HCT116 (cell line): Measurements from ENCODE around the gene AP3B1. TPM values are rescaled to one million over a fixed set of nuclear protein-coding genes. Genes with fewer than 3 reads are reported as not detected.

Experiments
- ATAC-seq: fragments of 200-7000 bp; cut with Tn5 transposase; 2 replicates; pipeline ENCODE4 v1.9.1; 2020; ENCODE audit warnings: mild to moderate bottlenecking, moderate library complexity
- BruUV-seq: library from RNA; stranded (reverse); fragments of 400-500 nt; replicated peaks from 2 replicates; lab custom pipeline; 2021; lab: Mats Ljungman, UMichigan
- CTCF ChIA-PET: fragments of 300-600 bp; sonication (Branson Sonifier 250); formaldehyde crosslinking; loops from one replicate; lab custom pipeline; 2021; ENCODE audit warnings: antibody characterized with exemption; lab: Charles Lee
- POLR2A ChIA-PET: fragments of 300-600, 350-600 bp; sonication (Branson Sonifier 250); formaldehyde crosslinking; loops from one replicate; lab custom pipeline; 2021; ENCODE audit warnings: antibody characterized with exemption; lab: Charles Lee
- RAD21 ChIA-PET, 2 experiments: fragments of 300-600 bp; sonication (Branson Sonifier 250); formaldehyde crosslinking; loops; one replicate each; lab custom pipeline; 2023; ENCODE audit warnings: low total read pairs in 2 of 2; ENCODE audit not compliant: uncharacterized antibody in 2 of 2, unreplicated experiment in 2 of 2, low non-redundant PET in 1 of 2; lab: Charles Lee
- DNase-seq: peaks from one replicate; pipeline ENCODE4 v3.0.0-alpha.2; 2010; ENCODE audit warnings: low read depth, low spot score
- H2AFZ ChIP-seq: fragments of 200-600 bp; shearing (Covaris generic), sonication (generic); 2 replicates; pipeline ENCODE4 v1.6.1; 2017; ENCODE audit warnings: low read depth, mixed run types, mixed read lengths, antibody characterized with exemption, low read length; ENCODE audit not compliant: poor library complexity, severe bottlenecking
- H3K27ac ChIP-seq: 2 replicates; pipeline ENCODE4 v1.5.1; 2012; ENCODE audit warnings: low read depth, low read length
- H3K27me3 ChIP-seq: fragments of 200-600 bp; sonication (generic); 2 replicates; pipeline ENCODE4 v1.6.1; 2016; ENCODE audit warnings: mixed run types, low read length, mixed read lengths; ENCODE audit not compliant: insufficient read depth
- H3K36me3 ChIP-seq, 2 experiments: fragments of 200-500 bp in 1 of 2; fragments of 200-600 bp in 1 of 2; sonication (Bioruptor generic) in 1 of 2; sonication (generic) in 1 of 2; 2 replicates each; pipeline versions ENCODE4 v1.5.1 to v1.6.1; 2014 to 2016; ENCODE audit warnings: low read length in 2 of 2, inconsistent platforms in 1 of 2, mixed read lengths in 1 of 2, mixed run types in 1 of 2; ENCODE audit not compliant: insufficient read depth in 2 of 2, control insufficient read depth in 1 of 2
- H3K4me1 ChIP-seq, 2 experiments: fragments of 200-600 bp in 1 of 2; sonication (generic) in 1 of 2; 2 replicates each; pipeline versions ENCODE4 v1.5.1 to v1.6.1; 2012 to 2017; ENCODE audit warnings: low read length in 2 of 2, inconsistent platforms in 1 of 2, mild to moderate bottlenecking in 1 of 2, mixed read lengths in 1 of 2, mixed run types in 1 of 2, moderate library complexity in 1 of 2; ENCODE audit not compliant: insufficient read depth in 2 of 2, control insufficient read depth in 1 of 2
- H3K4me2 ChIP-seq: fragments of 200-600 bp; sonication (generic); 2 replicates; pipeline ENCODE4 v1.6.1; 2017; ENCODE audit warnings: mixed run types, low read length, mixed read lengths
- H3K4me3 ChIP-seq, 2 experiments: fragments of 200-600 bp in 1 of 2; sonication (generic) in 1 of 2; replicated peaks in 1 of 2; 2 replicates each; pipeline ENCODE4 v1.5.1; 2011 to 2016; ENCODE audit warnings: low read length in 2 of 2, control low read depth in 1 of 2, low read depth in 1 of 2, mild to moderate bottlenecking in 1 of 2, mixed read lengths in 1 of 2, mixed run types in 1 of 2
- H3K79me2 ChIP-seq: fragments of 200-600 bp; sonication (generic); 2 replicates; pipeline ENCODE4 v1.6.1; 2017; ENCODE audit warnings: mild to moderate bottlenecking, mixed run types, low read length, moderate library complexity, mixed read lengths; ENCODE audit not compliant: insufficient read depth
- H3K9ac ChIP-seq: fragments of 200-600 bp; sonication (generic); 2 replicates; pipeline ENCODE4 v1.6.1; 2016; ENCODE audit warnings: low read length, mixed read lengths
- H3K9me2 ChIP-seq: fragments of 200-600 bp; sonication (generic), shearing (Covaris generic); 2 replicates; pipeline ENCODE4 v1.6.1; 2017; ENCODE audit warnings: mixed run types, mild to moderate bottlenecking, moderate library complexity; ENCODE audit not compliant: insufficient read depth
- H3K9me3 ChIP-seq, 2 experiments: fragments of 200-500 bp in 1 of 2; fragments of 200-600 bp in 1 of 2; sonication (Bioruptor generic) in 1 of 2; sonication (generic) in 1 of 2; 2 replicates each; pipeline ENCODE4 v1.6.1; 2014 to 2017; ENCODE audit warnings: low read length in 2 of 2, mixed read lengths in 2 of 2, inconsistent platforms in 1 of 2, low read depth in 1 of 2, mild to moderate bottlenecking in 1 of 2, mixed run types in 1 of 2, moderate library complexity in 1 of 2; ENCODE audit not compliant: control insufficient read depth in 1 of 2, insufficient read depth in 1 of 2
- H4K20me1 ChIP-seq: fragments of 200-600 bp; sonication (generic), shearing (Covaris generic); 2 replicates; pipeline ENCODE4 v1.6.1; 2017; ENCODE audit warnings: mixed run types, mild to moderate bottlenecking, moderate library complexity; ENCODE audit not compliant: insufficient read depth
- CEBPB ChIP-seq: IDR thresholded peaks from 2 replicates; pipeline ENCODE4 v1.6.1; 2012; ENCODE audit warnings: low read depth
- EGR1 ChIP-seq: IDR thresholded peaks from 2 replicates; pipeline ENCODE4 v1.6.1; 2012; ENCODE audit warnings: low read depth
- ELF1 ChIP-seq: IDR thresholded peaks from 2 replicates; pipeline ENCODE4 v1.6.1; 2012; ENCODE audit warnings: low read depth, borderline replicate concordance
- EZH2 ChIP-seq: fragments of 200-600 bp; sonication (generic); IDR thresholded peaks from 2 replicates; pipeline ENCODE4 v1.6.1; 2017; ENCODE audit warnings: antibody characterized with exemption, mixed run types
- POLR2A ChIP-seq: IDR thresholded peaks from 2 replicates; pipeline ENCODE4 v1.7.0; 2011; ENCODE audit warnings: borderline replicate concordance; ENCODE audit not compliant: insufficient read depth, insufficient read length; ENCODE audit errors: extremely low read depth
- POLR2AphosphoS5 ChIP-seq: IDR thresholded peaks from 2 replicates; pipeline ENCODE4 v1.6.1; 2011; ENCODE audit warnings: mild to moderate bottlenecking, low read depth, low read length, moderate library complexity
- RAD21 ChIP-seq: IDR thresholded peaks from 2 replicates; pipeline ENCODE4 v1.6.1; 2012; ENCODE audit warnings: low read depth, mild to moderate bottlenecking
- SIN3A ChIP-seq: IDR thresholded peaks from 2 replicates; pipeline ENCODE4 v1.6.1; 2012; ENCODE audit warnings: low read depth
- SP1 ChIP-seq: IDR thresholded peaks from 2 replicates; pipeline ENCODE4 v1.6.1; 2012; ENCODE audit warnings: low read depth
- SRF ChIP-seq: IDR thresholded peaks from 2 replicates; pipeline ENCODE4 v1.6.1; 2012; ENCODE audit warnings: low read depth
- TCF7L2 ChIP-seq: IDR thresholded peaks from 2 replicates; pipeline ENCODE4 v1.7.0; 2011; ENCODE audit warnings: borderline replicate concordance, inconsistent platforms; ENCODE audit not compliant: insufficient read depth, insufficient read length; ENCODE audit errors: extremely low read depth
- YY1 ChIP-seq: IDR thresholded peaks from 2 replicates; pipeline ENCODE4 v1.6.1; 2011; ENCODE audit warnings: low read length, low read depth, moderate library complexity, mild to moderate bottlenecking; ENCODE audit not compliant: insufficient replicate concordance; ENCODE audit errors: extremely low read depth
- intact Hi-C: fragments of 100-400 bp; cut with micrococcal nuclease; formaldehyde crosslinking; loops from 2 replicates; pipeline ENCODE4 v1.10.0; 2022
- total RNA-seq: library from RNA; stranded (reverse); gene quantifications from one replicate; pipeline ENCODE4 v1.2.1, GENCODE V29; 2021; ENCODE audit not compliant: unreplicated experiment
- TF ChIP-seq, protein P1 (sequence below): IDR thresholded peaks from 2 replicates; pipeline ENCODE4 v1.6.1; 2012
- TF ChIP-seq, protein P2 (sequence below): IDR thresholded peaks from 2 replicates; pipeline ENCODE4 v1.6.1; 2012; ENCODE audit warnings: low read depth
- TF ChIP-seq, protein P3 (sequence below), 3 experiments: fragments of 200-600 bp in 1 of 3; sonication (generic) in 1 of 3; IDR thresholded peaks in 2 of 3; conservative IDR thresholded peaks in 1 of 3; 2 replicates each; pipeline ENCODE4 v1.5.1; 2012 to 2017; ENCODE audit warnings: low read depth in 2 of 3, low read length in 2 of 3, antibody characterized with exemption in 1 of 3, borderline replicate concordance in 1 of 3, control low read depth in 1 of 3, mild to moderate bottlenecking in 1 of 3, mixed read lengths in 1 of 3, mixed run types in 1 of 3, moderate library complexity in 1 of 3; ENCODE audit not compliant: insufficient read depth in 1 of 3
- TF ChIP-seq, protein P4 (sequence below): IDR thresholded peaks from 2 replicates; pipeline ENCODE4 v1.6.1; 2012

Gene AP3B1
- total RNA-seq, 1 experiment from 2014 or later = 54.5 TPM

DNA sequence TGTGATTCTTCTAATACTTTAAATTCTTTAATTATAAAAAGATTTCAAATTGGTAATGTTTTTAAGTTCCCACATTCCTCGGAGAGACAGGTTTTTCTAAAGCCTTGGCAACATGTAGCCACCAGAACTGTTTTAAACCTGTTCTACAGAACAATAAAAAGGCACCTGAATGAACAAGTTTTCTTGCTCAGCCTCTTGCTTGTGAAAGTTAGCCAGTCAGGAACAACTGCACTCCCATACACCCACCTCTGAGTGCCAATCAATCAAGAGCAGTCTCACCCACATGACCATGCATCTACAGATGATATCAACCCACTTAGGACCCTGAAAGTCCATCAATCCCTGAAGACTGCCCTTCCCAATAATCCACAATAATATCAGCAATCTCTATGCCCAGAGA, 62.3 kb downstream of the AP3B1 start:
- RAD21 ChIA-PET = no interaction called here
- H3K4me2 ChIP-seq = no peak overlapping the region

DNA sequence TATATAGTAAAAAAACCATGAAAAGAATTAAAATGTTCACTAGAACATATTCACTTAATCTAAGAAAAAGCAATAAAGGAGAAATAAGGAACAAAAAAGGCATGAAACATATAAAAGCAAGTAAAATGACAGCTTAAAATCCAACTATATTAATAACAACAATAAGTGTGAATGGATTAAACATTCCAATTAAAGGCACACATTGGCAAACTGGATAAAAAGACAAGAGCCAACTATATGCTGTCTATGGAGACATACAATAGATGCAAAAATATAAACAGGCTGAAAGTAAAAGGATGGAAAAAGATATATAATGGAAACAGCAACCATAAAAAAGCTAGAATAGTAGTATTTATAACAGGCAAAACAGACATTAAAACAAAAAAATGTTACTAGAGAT, 70.1 kb downstream of the AP3B1 start:
- DNase-seq = no peak
- no peaks in the 10 kb centered on the region for H3K27me3 ChIP-seq
- BruUV-seq = no TSS peak
- no peaks in the 10 kb centered on the region for H3K9me3 ChIP-seq
- no peak overlapping the region for H3K4me2 ChIP-seq
- H3K4me3 ChIP-seq = no peak overlapping the region
- 0 out of 4 replicates have a peak, but pooled peaks cover 2 to 5% of the 10 kb centered on the region in 2 experiments for H3K36me3 ChIP-seq
- no peak overlapping the region for H2AFZ ChIP-seq
- no peak for ATAC-seq
- ChIA-PET RAD21 (no interaction called here), POLR2A (no interaction called here), CTCF (no interaction called here)
- intact Hi-C loops = no loop called here
- no peaks in the 10 kb centered on the region for H3K9me2 ChIP-seq
- H3K4me1 ChIP-seq = no peaks in the 10 kb centered on the region
- H3K79me2 ChIP-seq = peaks cover 6% of the 10 kb centered on the region
- no peak overlapping the region for H3K9ac ChIP-seq
- H3K27ac ChIP-seq = no peak overlapping the region
- H4K20me1 ChIP-seq = no peaks in the 10 kb centered on the region
- no peak for TF ChIP-seq POLR2A
- TF ChIP-seq, protein P1, sequence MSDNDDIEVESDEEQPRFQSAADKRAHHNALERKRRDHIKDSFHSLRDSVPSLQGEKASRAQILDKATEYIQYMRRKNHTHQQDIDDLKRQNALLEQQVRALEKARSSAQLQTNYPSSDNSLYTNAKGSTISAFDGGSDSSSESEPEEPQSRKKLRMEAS = no peak
- TF ChIP-seq POLR2AphosphoS5 = no peak
- TF ChIP-seq SIN3A = no peak
- TF ChIP-seq TCF7L2 = no peak
- no peak for TF ChIP-seq EZH2
- TF ChIP-seq RAD21 = no peak
- no peak for TF ChIP-seq EGR1
- TF ChIP-seq, protein P2, sequence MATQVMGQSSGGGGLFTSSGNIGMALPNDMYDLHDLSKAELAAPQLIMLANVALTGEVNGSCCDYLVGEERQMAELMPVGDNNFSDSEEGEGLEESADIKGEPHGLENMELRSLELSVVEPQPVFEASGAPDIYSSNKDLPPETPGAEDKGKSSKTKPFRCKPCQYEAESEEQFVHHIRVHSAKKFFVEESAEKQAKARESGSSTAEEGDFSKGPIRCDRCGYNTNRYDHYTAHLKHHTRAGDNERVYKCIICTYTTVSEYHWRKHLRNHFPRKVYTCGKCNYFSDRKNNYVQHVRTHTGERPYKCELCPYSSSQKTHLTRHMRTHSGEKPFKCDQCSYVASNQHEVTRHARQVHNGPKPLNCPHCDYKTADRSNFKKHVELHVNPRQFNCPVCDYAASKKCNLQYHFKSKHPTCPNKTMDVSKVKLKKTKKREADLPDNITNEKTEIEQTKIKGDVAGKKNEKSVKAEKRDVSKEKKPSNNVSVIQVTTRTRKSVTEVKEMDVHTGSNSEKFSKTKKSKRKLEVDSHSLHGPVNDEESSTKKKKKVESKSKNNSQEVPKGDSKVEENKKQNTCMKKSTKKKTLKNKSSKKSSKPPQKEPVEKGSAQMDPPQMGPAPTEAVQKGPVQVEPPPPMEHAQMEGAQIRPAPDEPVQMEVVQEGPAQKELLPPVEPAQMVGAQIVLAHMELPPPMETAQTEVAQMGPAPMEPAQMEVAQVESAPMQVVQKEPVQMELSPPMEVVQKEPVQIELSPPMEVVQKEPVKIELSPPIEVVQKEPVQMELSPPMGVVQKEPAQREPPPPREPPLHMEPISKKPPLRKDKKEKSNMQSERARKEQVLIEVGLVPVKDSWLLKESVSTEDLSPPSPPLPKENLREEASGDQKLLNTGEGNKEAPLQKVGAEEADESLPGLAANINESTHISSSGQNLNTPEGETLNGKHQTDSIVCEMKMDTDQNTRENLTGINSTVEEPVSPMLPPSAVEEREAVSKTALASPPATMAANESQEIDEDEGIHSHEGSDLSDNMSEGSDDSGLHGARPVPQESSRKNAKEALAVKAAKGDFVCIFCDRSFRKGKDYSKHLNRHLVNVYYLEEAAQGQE = no peak
- TF ChIP-seq SRF = no peak
- TF ChIP-seq, protein P3, sequence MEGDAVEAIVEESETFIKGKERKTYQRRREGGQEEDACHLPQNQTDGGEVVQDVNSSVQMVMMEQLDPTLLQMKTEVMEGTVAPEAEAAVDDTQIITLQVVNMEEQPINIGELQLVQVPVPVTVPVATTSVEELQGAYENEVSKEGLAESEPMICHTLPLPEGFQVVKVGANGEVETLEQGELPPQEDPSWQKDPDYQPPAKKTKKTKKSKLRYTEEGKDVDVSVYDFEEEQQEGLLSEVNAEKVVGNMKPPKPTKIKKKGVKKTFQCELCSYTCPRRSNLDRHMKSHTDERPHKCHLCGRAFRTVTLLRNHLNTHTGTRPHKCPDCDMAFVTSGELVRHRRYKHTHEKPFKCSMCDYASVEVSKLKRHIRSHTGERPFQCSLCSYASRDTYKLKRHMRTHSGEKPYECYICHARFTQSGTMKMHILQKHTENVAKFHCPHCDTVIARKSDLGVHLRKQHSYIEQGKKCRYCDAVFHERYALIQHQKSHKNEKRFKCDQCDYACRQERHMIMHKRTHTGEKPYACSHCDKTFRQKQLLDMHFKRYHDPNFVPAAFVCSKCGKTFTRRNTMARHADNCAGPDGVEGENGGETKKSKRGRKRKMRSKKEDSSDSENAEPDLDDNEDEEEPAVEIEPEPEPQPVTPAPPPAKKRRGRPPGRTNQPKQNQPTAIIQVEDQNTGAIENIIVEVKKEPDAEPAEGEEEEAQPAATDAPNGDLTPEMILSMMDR (IDR thresholded peaks at IDR 0.05 in 2 of 3, conservative IDR thresholded peaks at IDR 0.05 in 1 of 3; ENCODE audit: borderline replicate concordance in 1 of 3, insufficient read depth in 1 of 3, low read depth in 2 of 3, low read length in 2 of 3) = no peak
- no peak for TF ChIP-seq CEBPB
- TF ChIP-seq, protein P4, sequence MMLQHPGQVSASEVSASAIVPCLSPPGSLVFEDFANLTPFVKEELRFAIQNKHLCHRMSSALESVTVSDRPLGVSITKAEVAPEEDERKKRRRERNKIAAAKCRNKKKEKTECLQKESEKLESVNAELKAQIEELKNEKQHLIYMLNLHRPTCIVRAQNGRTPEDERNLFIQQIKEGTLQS = no peak
- TF ChIP-seq ELF1 = no peak
- no peak for TF ChIP-seq YY1

More for the DNA sequence above, 62.3 kb downstream of the AP3B1 start:
- H3K9ac ChIP-seq = no peak overlapping the region
- no peak overlapping the region for H3K27ac ChIP-seq
- ATAC-seq = no peak
- intact Hi-C loops = no loop called here
- H3K4me1 ChIP-seq = peaks cover 0 to 7% of the 10 kb centered on the region in 2 experiments; a peak in 2 of 4 replicates
- TF ChIP-seq SP1 (no peak), ELF1 (no peak)
- no peaks in the 10 kb centered on the region for H3K27me3 ChIP-seq
- no peaks in the 10 kb centered on the region for H3K36me3 ChIP-seq
- no peaks in the 10 kb centered on the region for H3K9me3 ChIP-seq
- ChIA-PET POLR2A (no interaction called here), CTCF (no interaction called here)
- H2AFZ ChIP-seq = no peak overlapping the region
- BruUV-seq = no TSS peak
- H3K9me2 ChIP-seq = no peaks in the 10 kb centered on the region
- H4K20me1 ChIP-seq = no peaks in the 10 kb centered on the region; the same call in 1 of the 2 replicates
- no peak for DNase-seq
- no peak overlapping the region for H3K4me3 ChIP-seq
- H3K79me2 ChIP-seq = peaks cover 34% of the 10 kb centered on the region
